GM12878 (cell line): Measurements from ENCODE around the gene SPATA9. TPM values are rescaled to one million over a fixed set of nuclear protein-coding genes. Genes with fewer than 3 reads are reported as not detected.

Experiments used
- ATAC-seq: fragments of 200-7000 bp; cut with Tn5 transposase; 3 replicates; pipeline ENCODE4 v1.9.1; 2020; ENCODE audit warnings: mild to moderate bottlenecking, moderate library complexity
- BruUV-seq: library from RNA; stranded (reverse); fragments of 400-500 nt; replicated peaks from 2 replicates; lab custom pipeline; 2021; lab: Mats Ljungman, UMichigan
- CTCF ChIA-PET: fragments of 300-600 bp; sonication (Branson Sonifier 250); formaldehyde crosslinking; extraction: SDS; loops from one replicate; lab custom pipeline; 2021; ENCODE audit warnings: inconsistent platforms; lab: Yijun Ruan, JAX
- POLR2A ChIA-PET: fragments of 350-600 bp; formaldehyde crosslinking; extraction: SDS; loops from one replicate; lab custom pipeline; 2021; ENCODE audit warnings: inconsistent platforms; lab: Charles Lee
- RAD21 ChIA-PET: fragments of 300-600 bp; sonication (Branson Sonifier 250); formaldehyde crosslinking; loops from one replicate; lab custom pipeline; 2023; ENCODE audit warnings: antibody characterized with exemption; ENCODE audit not compliant: unreplicated experiment; lab: Charles Lee
- SMC1A ChIA-PET: fragments of 300-600 bp; sonication (Branson Sonifier 250); formaldehyde crosslinking; loops from one replicate; lab custom pipeline; 2023; ENCODE audit not compliant: unreplicated experiment, uncharacterized antibody; lab: Charles Lee
- DNase-seq: peaks from one replicate; pipeline ENCODE4 v3.0.0-alpha.2; 2011; ENCODE audit warnings: low read depth, low spot score
- FAIRE-seq: peaks from 3 replicates; lab custom pipeline; 2011; peaks lifted over from hg19 to GRCh38; lab: Jason Lieb, UNC
- H2AFZ ChIP-seq: 2 replicates; pipeline ENCODE4 v1.6.0; 2011; ENCODE audit warnings: low read depth, low read length, control low read depth; ENCODE audit not compliant: control insufficient read depth
- H3K27ac ChIP-seq: 2 replicates; pipeline ENCODE4 v1.5.1; 2011; ENCODE audit warnings: control low read depth; ENCODE audit not compliant: control insufficient read depth, insufficient read depth
- H3K27me3 ChIP-seq, 2 experiments: replicated peaks in 1 of 2; 2 replicates each; pipeline versions ENCODE4 v1.6.0 to v1.6.1; 2011; ENCODE audit warnings: low read length in 1 of 2; ENCODE audit not compliant: control insufficient read depth in 2 of 2, insufficient read depth in 2 of 2
- H3K36me3 ChIP-seq, 2 experiments: 2 replicates each; pipeline ENCODE4 v1.5.1; 2011; ENCODE audit warnings: low read length in 1 of 2; ENCODE audit not compliant: control insufficient read depth in 2 of 2, insufficient read depth in 2 of 2
- H3K4me1 ChIP-seq: 2 replicates; pipeline ENCODE4 v1.6.1; 2011; ENCODE audit warnings: mild to moderate bottlenecking, low read length, moderate library complexity, mixed read lengths; ENCODE audit not compliant: control insufficient read depth, insufficient read depth
- H3K4me2 ChIP-seq: 2 replicates; pipeline ENCODE4 v1.6.0; 2011; ENCODE audit warnings: control low read depth; ENCODE audit not compliant: control insufficient read depth, insufficient read depth
- H3K4me3 ChIP-seq: fragments of 200-600 bp; sonication (generic); 2 replicates; pipeline ENCODE4 v1.5.1; 2016
- H3K79me2 ChIP-seq: 2 replicates; pipeline ENCODE4 v1.6.0; 2011; ENCODE audit warnings: low read length; ENCODE audit not compliant: control insufficient read depth, insufficient read depth
- H3K9ac ChIP-seq: 2 replicates; pipeline ENCODE4 v1.8.0; 2011; ENCODE audit warnings: low read length, control low read depth, mixed read lengths; ENCODE audit not compliant: control insufficient read depth, insufficient read depth
- H3K9me3 ChIP-seq: replicated peaks from 3 replicates; pipeline ENCODE4 v1.5.1; 2011; ENCODE audit warnings: mild to moderate bottlenecking, low read length; ENCODE audit not compliant: control insufficient read depth, insufficient read depth
- H4K20me1 ChIP-seq: 2 replicates; pipeline ENCODE4 v1.6.0; 2011; ENCODE audit not compliant: control insufficient read depth, insufficient read depth
- ATF7 ChIP-seq: fragments of 450-650 bp; IDR thresholded peaks from 2 replicates; pipeline ENCODE4 v1.6.1; 2016; ENCODE audit warnings: low read depth, mild to moderate bottlenecking
- BRCA1 ChIP-seq: IDR thresholded peaks from 2 replicates; pipeline ENCODE4 v1.6.1; 2011; ENCODE audit warnings: low read depth, low read length, improper control_type of control experiment
- CBX3 ChIP-seq: fragments of 200-600 bp; sonication (generic); IDR thresholded peaks from 2 replicates; pipeline ENCODE4 v1.6.1; 2016; ENCODE audit warnings: low read depth, borderline replicate concordance
- EED ChIP-seq: sonication (generic); IDR thresholded peaks from 2 replicates; pipeline ENCODE4 v1.6.1; 2016; ENCODE audit warnings: antibody characterized with exemption, low read depth
- ELK1 ChIP-seq: IDR thresholded peaks from 2 replicates; pipeline ENCODE4 v1.6.1; 2012; ENCODE audit warnings: low read depth, low read length, improper control_type of control experiment
- KLF5 ChIP-seq: fragments of 450-650 bp; IDR thresholded peaks from 2 replicates; pipeline ENCODE4 v1.6.1; 2014; ENCODE audit warnings: mild to moderate bottlenecking; ENCODE audit not compliant: partially characterized antibody
- MXI1 ChIP-seq: fragments of 150-350 bp; IDR thresholded peaks from 2 replicates; pipeline ENCODE4 v1.6.1; 2011; ENCODE audit warnings: low read depth, mild to moderate bottlenecking, inconsistent platforms, low read length, improper control_type of control experiment
- NKRF ChIP-seq: fragments of 450-650 bp; conservative IDR thresholded peaks from 2 replicates; pipeline ENCODE4 v1.6.1; 2017; ENCODE audit warnings: mild to moderate bottlenecking, moderate library complexity
- PAX5 ChIP-seq: IDR thresholded peaks from 2 replicates; pipeline ENCODE4 v1.6.1; 2011; ENCODE audit warnings: low read depth, low read length, borderline replicate concordance
- RCOR1 ChIP-seq: conservative IDR thresholded peaks from 2 replicates; pipeline ENCODE4 v1.6.1; 2012; ENCODE audit warnings: low read depth, low read length, improper control_type of control experiment
- SIN3A ChIP-seq: IDR thresholded peaks from 2 replicates; pipeline ENCODE4 v1.6.1; 2012; ENCODE audit warnings: low read depth, low read length, improper control_type of control experiment
- STAT1 ChIP-seq: fragments of 450-650 bp; conservative IDR thresholded peaks from 2 replicates; pipeline ENCODE4 v1.6.1; 2014; ENCODE audit warnings: antibody characterized with exemption, mild to moderate bottlenecking
- WGBS: methylation state at CpG from one replicate; pipeline ENCODE4 v1.1.6; 2016; ENCODE audit warnings: low lambda C conversion rate; ENCODE audit not compliant: insufficient replicate concordance, insufficient coverage; ENCODE audit errors: missing lambda C conversion rate; 5-methylcytosine and 5-hydroxymethylcytosine counted together
- in situ Hi-C: fragments of 300-500 bp; cut with MboI; formaldehyde crosslinking; loops from 9 replicates; pipeline ENCODE4 v1.14.3; 2018; ENCODE audit warnings: mixed read lengths
- intact Hi-C: fragments of 100-400 bp; cut with micrococcal nuclease; formaldehyde crosslinking; loops from one replicate; pipeline ENCODE4 v1.14.2; 2022; ENCODE audit not compliant: unreplicated experiment
- polyA plus RNA-seq, 11 experiments: library from polyadenylated mRNA; depleted of rRNA in 4 of 11; unstranded in 6 of 11; stranded (reverse) in 5 of 11; fragments of >200 nt; fragmentation: Nextera tagmentation in 4 of 11; fragmentation: Illumina TruSeq in 1 of 11; extraction: Ambion mirVana in 4 of 11; extraction: Trizol in 1 of 11; gene quantifications; 1 replicate in 1 of 11; 2 replicates in 10 of 11; pipeline versions ENCODE4 v1.2.1 to v1.2.3, GENCODE V29; 2011 to 2016; ENCODE audit warnings: inconsistent platforms in 2 of 11, missing spikeins in 2 of 11, low read depth in 1 of 11
- total RNA-seq, 4 experiments: library from RNA; depleted of rRNA in 3 of 4; stranded (reverse); fragments of >200 nt in 3 of 4; fragmentation: Illumina TruSeq in 1 of 4; extraction: Trizol in 1 of 4; gene quantifications; 2 replicates each; pipeline versions ENCODE4 v1.2.1 to v1.2.3, GENCODE V29; 2013 to 2021

SPATA9 gene
- total and polyA plus RNA-seq, 10 of the 15 experiments (the other 5 are each of a cell fraction or from before 2014, with no cell fraction given) = 0.11 to 0.49 (median 0.16) TPM; not detected in 1

- FAIRE-seq = no peak
- in situ Hi-C loops = no loop called here
- H3K4me3 ChIP-seq = no peak overlapping the region
- TF ChIP-seq PAX5 = no peak
- no peak for TF ChIP-seq KLF5
- TF ChIP-seq SIN3A = no peak
- no peak for TF ChIP-seq BRCA1
- TF ChIP-seq CBX3 = no peak
- TF ChIP-seq STAT1 = no peak
- no peak for TF ChIP-seq NKRF
- no peak for TF ChIP-seq MXI1
- TF ChIP-seq ELK1 = no peak
- TF ChIP-seq RCOR1 = no peak
- TF ChIP-seq EED = no peak
- no peak for TF ChIP-seq ATF7
- TF ChIP-seq, all 136 proteins: peak for 0
- ChIA-PET CTCF (interaction anchor here (0.9 to 8.5 kb wide), 8 partner anchors 11 to 178 kb away, joined by 3 to 177 read pairs (median 4); no protein-coding TSS in a partner anchor), RAD21 (interaction anchor here (0.7 to 2.6 kb wide), 4 partner anchors 24 to 222 kb away, joined by 3 to 9 read pairs (median 4); partner anchors contain the start of genes RFESD and RHOBTB3), SMC1A (interaction anchor here (0.8 to 5.1 kb wide), 14 partner anchors 20 to 177 kb away, joined by 3 to 22 read pairs (median 5); partner anchors contain the start of genes RFESD and RHOBTB3), POLR2A (interaction anchor here (1.3 kb wide), 1 partner anchor 178 kb away, joined by 3 read pairs; no protein-coding TSS in a partner anchor)
- Histone ChIP-seq H3K36me3 (no peaks in the 10 kb centered on the region), H3K4me1 (no peaks in the 10 kb centered on the region), H3K27ac (no peak overlapping the region), H2AFZ (no peak overlapping the region), H3K27me3 (no peaks in the 10 kb centered on the region), H3K9ac (no peak overlapping the region), H3K9me3 (no peaks in the 10 kb centered on the region), H4K20me1 (no peaks in the 10 kb centered on the region), H3K79me2 (no peaks in the 10 kb centered on the region), H3K4me2 (no peak overlapping the region)
- no peak for DNase-seq
- BruUV-seq = no TSS peak
- intact Hi-C loops = no loop called here
- ATAC-seq = no peak
- 100% methylated on average over 3 of the region's 3 CpGs for WGBS
Observed at GRCh38 chr5:95670568-95670967, 12.2 kb downstream of the SPATA9 start.
